H1 (cell line): ENCODE results near the gene CASD1. TPM values are rescaled to one million over a fixed set of nuclear protein-coding genes. Genes with fewer than 3 reads are reported as not detected.

Experiments
- CTCF ChIA-PET: fragments of 300-600 bp; sonication (Branson Sonifier 250); formaldehyde crosslinking; loops from one replicate; lab custom pipeline; 2021; ENCODE audit not compliant: partially characterized antibody; lab: Charles Lee
- POLR2A ChIA-PET: fragments of 300-600 bp; sonication (Branson Sonifier 250); formaldehyde crosslinking; loops from one replicate; lab custom pipeline; 2021; ENCODE audit warnings: inconsistent platforms; ENCODE audit not compliant: partially characterized antibody; lab: Charles Lee
- DNase-seq, 2 experiments: peaks; one replicate each; pipeline versions ENCODE4 v3.0.0 to v3.0.0-alpha.2; 2010 to 2022; ENCODE audit warnings: low spot score in 2 of 2, low read depth in 1 of 2, mixed read lengths in 1 of 2
- FAIRE-seq: peaks from 2 replicates; lab custom pipeline; 2011; peaks lifted over from hg19 to GRCh38; lab: Jason Lieb, UNC
- H2AFZ ChIP-seq: 2 replicates; pipeline ENCODE4 v1.8.1; 2012; ENCODE audit warnings: low read length, inconsistent platforms
- H2AK5ac ChIP-seq: 2 replicates; pipeline ENCODE4 v1.6.1; 2013; ENCODE audit warnings: low read depth, low read length
- H2BK120ac ChIP-seq: replicated peaks from 2 replicates; pipeline ENCODE3; 2013; ENCODE audit warnings: low read depth, low read length, inconsistent platforms
- H2BK12ac ChIP-seq: 2 replicates; pipeline ENCODE4 v1.6.1; 2013; ENCODE audit warnings: low read depth, low read length
- H2BK15ac ChIP-seq: 2 replicates; pipeline ENCODE4 v1.6.1; 2013; ENCODE audit warnings: low read length
- H2BK20ac ChIP-seq: 2 replicates; pipeline ENCODE4 v1.6.1; 2013; ENCODE audit warnings: low read length
- H2BK5ac ChIP-seq: 2 replicates; pipeline ENCODE4 v1.6.1; 2013; ENCODE audit warnings: low read depth, low read length
- H3K14ac ChIP-seq: 2 replicates; pipeline ENCODE4 v1.6.1; 2013; ENCODE audit warnings: inconsistent platforms; ENCODE audit not compliant: insufficient read length
- H3K18ac ChIP-seq: 2 replicates; pipeline ENCODE4 v1.6.1; 2013; ENCODE audit warnings: low read length; ENCODE audit errors: extremely low read depth
- H3K23ac ChIP-seq: 2 replicates; pipeline ENCODE4 v1.6.1; 2013; ENCODE audit warnings: inconsistent platforms; ENCODE audit not compliant: insufficient read length
- H3K23me2 ChIP-seq: 2 replicates; pipeline ENCODE4 v1.6.1; 2013; ENCODE audit warnings: low read depth, low read length
- H3K27ac ChIP-seq: 2 replicates; pipeline ENCODE4 v1.6.1; 2011; ENCODE audit warnings: low read depth, low read length, inconsistent platforms
- H3K27me3 ChIP-seq, 4 experiments: replicated peaks in 1 of 4; 1 replicate in 1 of 4; 2 replicates in 3 of 4; pipeline versions ENCODE4 v1.6.1 to v1.8.1; 2011 to 2013; ENCODE audit warnings: low read length in 3 of 4, mild to moderate bottlenecking in 3 of 4, inconsistent platforms in 2 of 4, mixed read lengths in 2 of 4, moderate library complexity in 1 of 4; ENCODE audit not compliant: control insufficient read depth in 3 of 4, insufficient read depth in 3 of 4; ENCODE audit errors: extremely low read depth in 1 of 4
- H3K36me3 ChIP-seq, 4 experiments: 2 replicates each; pipeline versions ENCODE4 v1.6.1 to v1.8.1; 2011 to 2013; ENCODE audit warnings: mild to moderate bottlenecking in 4 of 4, low read length in 3 of 4, moderate library complexity in 2 of 4, control low read depth in 1 of 4, inconsistent platforms in 1 of 4; ENCODE audit not compliant: insufficient read depth in 4 of 4, control insufficient read depth in 2 of 4
- H3K4ac ChIP-seq: replicated peaks from 2 replicates; pipeline ENCODE3; 2013; ENCODE audit warnings: low read length, low read depth, mixed read lengths, inconsistent platforms; ENCODE audit not compliant: insufficient read length
- H3K4me1 ChIP-seq, 4 experiments: replicated peaks in 1 of 4; 1 replicate in 1 of 4; 2 replicates in 3 of 4; pipeline versions ENCODE4 v1.6.1 to v1.8.1; 2011 to 2013; ENCODE audit warnings: low read length in 3 of 4, inconsistent platforms in 2 of 4, mixed read lengths in 1 of 4; ENCODE audit not compliant: insufficient read depth in 4 of 4, control insufficient read depth in 3 of 4
- H3K4me2 ChIP-seq, 2 experiments: 2 replicates each; pipeline versions ENCODE4 v1.6.1 to v1.8.1; 2011 to 2013; ENCODE audit warnings: low read depth in 2 of 2, low read length in 2 of 2, control low read depth in 1 of 2, inconsistent platforms in 1 of 2, mild to moderate bottlenecking in 1 of 2; ENCODE audit not compliant: insufficient read depth in 1 of 2
- H3K4me3 ChIP-seq, 4 experiments: fragments of 200-600, 300-600 bp in 1 of 4; sonication (generic), shearing (Covaris generic), sonication (Bioruptor Twin) in 1 of 4; 2 replicates each; pipeline versions ENCODE4 v1.5.1 to v1.8.1; 2011 to 2016; ENCODE audit warnings: low read length in 4 of 4, low read depth in 3 of 4, control low read depth in 2 of 4, inconsistent platforms in 2 of 4, mild to moderate bottlenecking in 2 of 4, mixed read lengths in 1 of 4, moderate library complexity in 1 of 4; ENCODE audit not compliant: insufficient read depth in 2 of 4; ENCODE audit errors: extremely low read depth in 1 of 4
- H3K56ac ChIP-seq: replicated peaks from 2 replicates; pipeline ENCODE3; 2013; ENCODE audit warnings: low read depth, mild to moderate bottlenecking, mixed read lengths, low read length, inconsistent platforms; ENCODE audit not compliant: insufficient read length
- H3K79me1 ChIP-seq: 2 replicates; pipeline ENCODE4 v1.6.1; 2013; ENCODE audit warnings: low read depth, low read length, control low read depth
- H3K79me2 ChIP-seq, 2 experiments: 2 replicates each; pipeline versions ENCODE4 v1.6.1 to v1.8.1; 2012 to 2013; ENCODE audit warnings: low read length in 2 of 2, mild to moderate bottlenecking in 2 of 2, inconsistent platforms in 1 of 2; ENCODE audit not compliant: insufficient read depth in 2 of 2, control insufficient read depth in 1 of 2
- H3K9ac ChIP-seq, 4 experiments: replicated peaks in 1 of 4; 1 replicate in 1 of 4; 2 replicates in 3 of 4; pipeline versions ENCODE4 v1.6.1 to v1.8.1; 2011 to 2013; ENCODE audit warnings: low read depth in 3 of 4, low read length in 3 of 4, control low read depth in 2 of 4, mild to moderate bottlenecking in 2 of 4, moderate library complexity in 2 of 4, inconsistent platforms in 1 of 4; ENCODE audit errors: extremely low read depth in 1 of 4
- H3K9me3 ChIP-seq, 2 experiments: 2 replicates each; pipeline versions ENCODE4 v1.6.1 to v1.8.1; 2012 to 2013; ENCODE audit warnings: mild to moderate bottlenecking in 2 of 2, moderate library complexity in 2 of 2, control low read depth in 1 of 2, inconsistent platforms in 1 of 2, low read depth in 1 of 2, low read length in 1 of 2, mixed read lengths in 1 of 2; ENCODE audit not compliant: insufficient read depth in 2 of 2
- H4K20me1 ChIP-seq, 2 experiments: replicated peaks in 1 of 2; 2 replicates each; pipeline versions ENCODE3 to v1.8.1; 2011 to 2013; ENCODE audit warnings: inconsistent platforms in 2 of 2, low read length in 2 of 2, mild to moderate bottlenecking in 1 of 2; ENCODE audit not compliant: insufficient read depth in 2 of 2, control insufficient read depth in 1 of 2
- H4K5ac ChIP-seq: 2 replicates; pipeline ENCODE4 v1.6.1; 2013; ENCODE audit warnings: low read length, low read depth, mixed read lengths, inconsistent platforms; ENCODE audit not compliant: insufficient read length
- H4K8ac ChIP-seq: 2 replicates; pipeline ENCODE4 v1.8.0; 2013; ENCODE audit warnings: mild to moderate bottlenecking, moderate library complexity, low read length, inconsistent platforms; ENCODE audit not compliant: insufficient read depth; ENCODE audit errors: extremely low read depth
- H4K91ac ChIP-seq: replicated peaks from 2 replicates; pipeline ENCODE3; 2013; ENCODE audit warnings: low read length, mixed read lengths, inconsistent platforms; ENCODE audit not compliant: insufficient read length
- EZH2 ChIP-seq: fragments of 200-600 bp; sonication (generic); IDR thresholded peaks from 2 replicates; pipeline ENCODE4 v1.7.1; 2012; ENCODE audit warnings: low read depth, mild to moderate bottlenecking, moderate library complexity, low read length, inconsistent platforms; ENCODE audit not compliant: severe bottlenecking
- SP1 ChIP-seq: IDR thresholded peaks from 2 replicates; pipeline ENCODE4 v1.6.1; 2011; ENCODE audit warnings: low read depth, low read length
- WGBS, 2 experiments: shearing (Covaris generic) in 1 of 2; methylation state at CpG; one replicate each; pipeline versions ENCODE4 v1.1.6 to v1.1.7; 2013 to 2015; ENCODE audit warnings: low lambda C conversion rate in 2 of 2, mixed read lengths in 2 of 2, inconsistent platforms in 1 of 2, low coverage in 1 of 2, missing lambda C conversion rate in 1 of 2; ENCODE audit not compliant: insufficient replicate concordance in 2 of 2, insufficient coverage in 1 of 2, insufficient read length in 1 of 2; ENCODE audit errors: extremely low coverage in 1 of 2, missing lambda C conversion rate in 1 of 2; 5-methylcytosine and 5-hydroxymethylcytosine counted together
- polyA plus RNA-seq, 7 experiments: library from polyadenylated mRNA; depleted of rRNA in 3 of 7; stranded (reverse) in 5 of 7; unstranded in 2 of 7; fragments of >200 nt in 5 of 7; fragments of 200-250 nt in 2 of 7; gene quantifications; 1 replicate in 5 of 7; 2 replicates in 1 of 7; 4 replicates in 1 of 7; pipeline versions ENCODE4 v1.2.1 to v1.2.3, GENCODE V29; 2011 to 2013; ENCODE audit warnings: missing spikeins in 2 of 7, mixed read lengths in 2 of 7
- total RNA-seq: library from RNA; stranded (reverse); fragmentation: NEBNext Ultra II Directional; extraction: Animal tissue kit (Norgen Biotek cat#: 25700); gene quantifications from 2 replicates; pipeline ENCODE4 v1.2.1, GENCODE V29; 2021

Gene CASD1
- total and polyA plus RNA-seq, 2 of the 8 experiments (the other 6 are each of a cell fraction or from before 2014, with no cell fraction given) = 14.2 to 18.8 TPM

DNA sequence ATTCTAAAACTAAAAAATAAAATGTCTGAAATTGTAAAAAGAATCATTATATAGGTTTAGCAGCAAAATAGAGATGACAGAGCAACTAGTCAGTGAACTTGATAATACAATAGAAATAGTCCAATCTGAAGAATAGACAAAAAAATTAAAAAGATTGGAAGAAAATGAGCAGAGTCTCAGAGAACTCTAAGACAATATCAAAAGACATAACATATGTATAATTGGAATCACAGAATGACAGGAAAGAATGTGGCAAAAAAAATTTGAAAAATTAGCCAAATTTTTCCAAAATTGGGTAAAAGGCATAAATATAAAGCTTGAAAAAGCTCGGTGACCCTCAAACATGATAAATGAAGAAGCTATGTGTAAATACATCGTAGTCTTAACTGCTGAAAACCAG lies 38.0 kb upstream of the CASD1 start:
- H2BK12ac ChIP-seq = no peak overlapping the region
- H3K9ac ChIP-seq = no peak overlapping the region
- H3K9me3 ChIP-seq = no peaks in the 10 kb centered on the region
- H3K4me1 ChIP-seq = no peaks in the 10 kb centered on the region
- no peak overlapping the region for H4K91ac ChIP-seq
- H3K27ac ChIP-seq = no peak overlapping the region
- H4K8ac ChIP-seq = no peak overlapping the region
- no peak overlapping the region for H3K4ac ChIP-seq
- H2BK120ac ChIP-seq = no peak overlapping the region
- H2AFZ ChIP-seq = no peak overlapping the region
- H2BK5ac ChIP-seq = no peak overlapping the region
- CTCF ChIA-PET = interaction anchor here (0.6 to 1.2 kb wide), 3 partner anchors 36 to 1219 kb away, joined by 3 read pairs; no protein-coding TSS in a partner anchor
- H4K20me1 ChIP-seq = no peaks in the 10 kb centered on the region
- no peaks in the 10 kb centered on the region for H3K79me1 ChIP-seq
- FAIRE-seq (no peak), DNase-seq (no peak)
- H3K18ac ChIP-seq = no peak overlapping the region
- peaks cover 0 to 1% (median 0%) of the 10 kb centered on the region in 4 experiments; a peak in 1 of 7 replicates for H3K27me3 ChIP-seq
- H2BK20ac ChIP-seq = no peak overlapping the region
- H3K56ac ChIP-seq = no peak overlapping the region
- H2BK15ac ChIP-seq = no peak overlapping the region
- TF ChIP-seq EZH2 (no peak), SP1 (no peak)
- no peaks in the 10 kb centered on the region for H3K36me3 ChIP-seq
- H3K23me2 ChIP-seq = no peaks in the 10 kb centered on the region
- H4K5ac ChIP-seq = no peak overlapping the region
- POLR2A ChIA-PET = no interaction called here
- no peaks in the 10 kb centered on the region for H3K79me2 ChIP-seq
- no peak overlapping the region for H3K4me3 ChIP-seq
- H3K23ac ChIP-seq = no peak overlapping the region
- 91% methylated on average over 2 of the region's 2 CpGs; no CpG with 5 or more reads in 1 of the 2 experiments for WGBS, 2 experiments
- no peak overlapping the region for H2AK5ac ChIP-seq
- no peak overlapping the region for H3K4me2 ChIP-seq
- no peak overlapping the region for H3K14ac ChIP-seq
